Trophoblast cell (in vitro differentiated cells and primary cell): Measurements from ENCODE around the gene OR6J1.

ENCODE experiments used
- DNase-seq, 2 donors: peaks; one replicate each; pipeline ENCODE4 v3.0.0-alpha.2; 2016
- H2AFZ ChIP-seq: 2 replicates; pipeline ENCODE4 v1.6.1; 2013; ENCODE audit warnings: low read length, moderate library complexity, mild to moderate bottlenecking; ENCODE audit not compliant: insufficient read depth, poor library complexity
- H2AK5ac ChIP-seq: 2 replicates; pipeline ENCODE4 v1.6.1; 2013; ENCODE audit warnings: mild to moderate bottlenecking, low read length
- H2BK120ac ChIP-seq: 2 replicates; pipeline ENCODE4 v1.6.1; 2013; ENCODE audit warnings: low read length, mild to moderate bottlenecking, moderate library complexity; ENCODE audit not compliant: insufficient read depth, poor library complexity
- H2BK12ac ChIP-seq: 2 replicates; pipeline ENCODE4 v1.6.1; 2013; ENCODE audit warnings: mild to moderate bottlenecking, low read length, moderate library complexity
- H2BK5ac ChIP-seq: 2 replicates; pipeline ENCODE4 v1.6.1; 2013; ENCODE audit warnings: low read length, low read depth, moderate library complexity, mild to moderate bottlenecking; ENCODE audit not compliant: poor library complexity
- H3K14ac ChIP-seq: 2 replicates; pipeline ENCODE4 v1.6.1; 2013; ENCODE audit warnings: mild to moderate bottlenecking, low read length
- H3K18ac ChIP-seq: 2 replicates; pipeline ENCODE4 v1.6.1; 2013; ENCODE audit warnings: mild to moderate bottlenecking, low read length
- H3K23ac ChIP-seq: 2 replicates; pipeline ENCODE4 v1.6.1; 2013; ENCODE audit warnings: low read length
- H3K27ac ChIP-seq: 2 replicates; pipeline ENCODE4 v1.5.1; 2013; ENCODE audit warnings: low read depth, mild to moderate bottlenecking, inconsistent platforms, low read length, moderate library complexity
- H3K27me3 ChIP-seq: 2 replicates; pipeline ENCODE4 v1.6.1; 2013; ENCODE audit warnings: inconsistent platforms, mild to moderate bottlenecking, low read length, moderate library complexity; ENCODE audit not compliant: insufficient read depth
- H3K36me3 ChIP-seq, 2 experiments: 1 replicate in 1 of 2; 2 replicates in 1 of 2; pipeline ENCODE4 v1.6.1; 2013; ENCODE audit warnings: low read length in 2 of 2, mild to moderate bottlenecking in 2 of 2, moderate library complexity in 1 of 2; ENCODE audit not compliant: insufficient read depth in 2 of 2, control insufficient read depth in 1 of 2
- H3K4ac ChIP-seq: 2 replicates; pipeline ENCODE4 v1.6.1; 2013; ENCODE audit warnings: low read depth, mild to moderate bottlenecking, low read length, moderate library complexity
- H3K4me1 ChIP-seq, 2 experiments: 1 replicate in 1 of 2; 2 replicates in 1 of 2; pipeline ENCODE4 v1.6.1; 2013; ENCODE audit warnings: low read length in 2 of 2, mild to moderate bottlenecking in 2 of 2, moderate library complexity in 1 of 2; ENCODE audit not compliant: insufficient read depth in 2 of 2, control insufficient read depth in 1 of 2
- H3K4me2 ChIP-seq: 2 replicates; pipeline ENCODE4 v1.6.1; 2013; ENCODE audit warnings: inconsistent platforms, mild to moderate bottlenecking, low read length, moderate library complexity
- H3K4me3 ChIP-seq: 2 replicates; pipeline ENCODE4 v1.5.1; 2013; ENCODE audit warnings: mild to moderate bottlenecking, low read depth, low read length, inconsistent platforms
- H3K79me1 ChIP-seq: one replicate; pipeline ENCODE4 v1.6.1; 2013; ENCODE audit warnings: low read length
- H3K79me2 ChIP-seq: 2 replicates; pipeline ENCODE4 v1.6.1; 2013; ENCODE audit warnings: low read length, mild to moderate bottlenecking; ENCODE audit not compliant: control insufficient read depth, insufficient read depth, poor library complexity
- H3K9ac ChIP-seq: 2 replicates; pipeline ENCODE4 v1.6.1; 2013; ENCODE audit warnings: mild to moderate bottlenecking, low read length
- H3K9me3 ChIP-seq: 2 replicates; pipeline ENCODE4 v1.6.1; 2013; ENCODE audit warnings: low read depth, mild to moderate bottlenecking, control low read depth, inconsistent platforms, low read length; ENCODE audit not compliant: insufficient read depth
- H4K12ac ChIP-seq: 2 replicates; pipeline ENCODE4 v1.6.1; 2013; ENCODE audit warnings: low read depth, mild to moderate bottlenecking, low read length, moderate library complexity
- H4K8ac ChIP-seq: 2 replicates; pipeline ENCODE4 v1.6.1; 2013; ENCODE audit warnings: low read depth, mild to moderate bottlenecking, low read length, moderate library complexity
- H4K91ac ChIP-seq: one replicate; pipeline ENCODE4 v1.6.1; 2013; ENCODE audit warnings: low read depth, mild to moderate bottlenecking, low read length, moderate library complexity
- WGBS: extraction: QIAGEN DNeasy Blood & Tissue Kit; methylation state at CpG from one replicate; pipeline ENCODE4 v1.1.7; 2013; ENCODE audit warnings: missing lambda C conversion rate; ENCODE audit not compliant: insufficient read length, insufficient coverage; ENCODE audit errors: extremely low coverage; 5-methylcytosine and 5-hydroxymethylcytosine counted together

The OR6J1 gene

GRCh38 chr14:22660654-22661053 is 16.5 kb upstream of the OR6J1 start:
- Histone ChIP-seq H3K9me3 (no peaks in the 10 kb centered on the region), H3K27me3 (no peaks in the 10 kb centered on the region), H3K4me2 (no peak overlapping the region), H2AK5ac (no peak overlapping the region), H3K4ac (no peak overlapping the region), H3K4me3 (no peak overlapping the region), H3K36me3 (no peaks in the 10 kb centered on the region), H3K4me1 (no peaks in the 10 kb centered on the region), H3K79me2 (no peaks in the 10 kb centered on the region), H2BK12ac (no peak overlapping the region), H3K9ac (no peak overlapping the region), H3K23ac (no peak overlapping the region), H4K8ac (no peak overlapping the region), H2BK120ac (no peak overlapping the region), H3K14ac (no peak overlapping the region), H2AFZ (no peak overlapping the region), H3K79me1 (no peaks in the 10 kb centered on the region), H3K27ac (no peak overlapping the region), H4K12ac (no peak overlapping the region), H2BK5ac (no peak overlapping the region), H4K91ac (no peak overlapping the region), H3K18ac (no peak overlapping the region)
- WGBS = no CpG with 5 or more reads among the region's 4 CpGs
- no peak for DNase-seq

GRCh38 chr14:22658946-22659345 is 14.8 kb upstream of the OR6J1 start:
- peak overlapping the region; percentile 63 for H2BK12ac ChIP-seq
- H3K14ac ChIP-seq = no peak overlapping the region
- no peak for DNase-seq
- H3K23ac ChIP-seq = no peak overlapping the region
- no peak overlapping the region for H4K8ac ChIP-seq
- no peaks in the 10 kb centered on the region for H3K27me3 ChIP-seq
- H3K79me1 ChIP-seq = no peaks in the 10 kb centered on the region
- H2BK120ac ChIP-seq = no peak overlapping the region
- H2BK5ac ChIP-seq = no peak overlapping the region
- no peak overlapping the region for H2AK5ac ChIP-seq
- H4K12ac ChIP-seq = no peak overlapping the region
- H3K79me2 ChIP-seq = no peaks in the 10 kb centered on the region
- no CpG with 5 or more reads among the region's 1 CpG for WGBS
- no peak overlapping the region for H3K4me3 ChIP-seq
- H3K4me1 ChIP-seq = no peaks in the 10 kb centered on the region
- H3K9ac ChIP-seq = no peak overlapping the region
- peak overlapping the region; percentile 22 for H4K91ac ChIP-seq
- no peak overlapping the region for H2AFZ ChIP-seq
- no peak overlapping the region for H3K4ac ChIP-seq
- H3K27ac ChIP-seq = no peak overlapping the region
- H3K36me3 ChIP-seq = no peaks in the 10 kb centered on the region
- H3K18ac ChIP-seq = no peak overlapping the region
- H3K4me2 ChIP-seq = no peak overlapping the region
- no peaks in the 10 kb centered on the region for H3K9me3 ChIP-seq

GRCh38 chr14:22657861-22658260 is 13.7 kb upstream of the OR6J1 start:
- no peak overlapping the region for H3K14ac ChIP-seq
- no peak overlapping the region for H2AK5ac ChIP-seq
- H3K4ac ChIP-seq = no peak overlapping the region
- no peak overlapping the region for H2BK120ac ChIP-seq
- no peak overlapping the region for H3K27ac ChIP-seq
- H3K18ac ChIP-seq = no peak overlapping the region
- H4K12ac ChIP-seq = no peak overlapping the region
- WGBS = no CpG with 5 or more reads among the region's 1 CpG
- no peaks in the 10 kb centered on the region for H3K9me3 ChIP-seq
- H2BK5ac ChIP-seq = no peak overlapping the region
- no peak overlapping the region for H4K8ac ChIP-seq
- H4K91ac ChIP-seq = no peak overlapping the region
- H2BK12ac ChIP-seq = no peak overlapping the region
- peak in 1 of 2 donors; percentile 47 for DNase-seq
- no peak overlapping the region for H3K4me3 ChIP-seq
- no peak overlapping the region for H3K9ac ChIP-seq
- H3K36me3 ChIP-seq = no peaks in the 10 kb centered on the region
- H3K4me2 ChIP-seq = no peak overlapping the region
- H3K4me1 ChIP-seq = no peaks in the 10 kb centered on the region
- H3K27me3 ChIP-seq = no peaks in the 10 kb centered on the region
- no peak overlapping the region for H3K23ac ChIP-seq
- no peaks in the 10 kb centered on the region for H3K79me2 ChIP-seq
- H2AFZ ChIP-seq = no peak overlapping the region
- no peaks in the 10 kb centered on the region for H3K79me1 ChIP-seq

- no peaks in the 10 kb centered on the region for H3K36me3 ChIP-seq
- no peak overlapping the region for H2BK12ac ChIP-seq
- no peak for DNase-seq
- no peak overlapping the region for H2BK120ac ChIP-seq
- H3K23ac ChIP-seq = no peak overlapping the region
- WGBS = no CpG with 5 or more reads among the region's 8 CpGs
- H3K9me3 ChIP-seq = no peaks in the 10 kb centered on the region
- no peak overlapping the region for H3K14ac ChIP-seq
- H2AK5ac ChIP-seq = no peak overlapping the region
- H3K27ac ChIP-seq = no peak overlapping the region
- no peak overlapping the region for H4K8ac ChIP-seq
- H2BK5ac ChIP-seq = no peak overlapping the region
- H3K79me2 ChIP-seq = no peaks in the 10 kb centered on the region
- no peak overlapping the region for H2AFZ ChIP-seq
- no peak overlapping the region for H4K91ac ChIP-seq
- no peaks in the 10 kb centered on the region for H3K79me1 ChIP-seq
- H3K27me3 ChIP-seq = no peaks in the 10 kb centered on the region
- no peak overlapping the region for H3K9ac ChIP-seq
- H4K12ac ChIP-seq = no peak overlapping the region
- H3K4ac ChIP-seq = no peak overlapping the region
- H3K4me1 ChIP-seq = no peaks in the 10 kb centered on the region
- H3K4me2 ChIP-seq = no peak overlapping the region
- no peak overlapping the region for H3K4me3 ChIP-seq
- H3K18ac ChIP-seq = no peak overlapping the region
Observed at GRCh38 chr14:22656945-22657731, 13.0 kb upstream of the OR6J1 start.
